Stimulated activated CD4-positive, alpha-beta T cell treated with anti-CD3 and anti-CD28 coated beads, Interleukin-15, amount 100 ng/mL, for 1 hour (primary cell): Measurements from ENCODE around the gene TNRC6B.
"Not testable (repeated sequence)": the region's sequence is repeated elsewhere in the genome, so short reads cannot be mapped to it uniquely, and the experiment has no call there.

Experiments
- DNase-seq, 2 donors: peaks; one replicate each; pipeline ENCODE4 v3.0.0-alpha.2; 2020; ENCODE audit warnings: low read depth in 1 of 2, low spot score in 1 of 2

Gene TNRC6B

DNA sequence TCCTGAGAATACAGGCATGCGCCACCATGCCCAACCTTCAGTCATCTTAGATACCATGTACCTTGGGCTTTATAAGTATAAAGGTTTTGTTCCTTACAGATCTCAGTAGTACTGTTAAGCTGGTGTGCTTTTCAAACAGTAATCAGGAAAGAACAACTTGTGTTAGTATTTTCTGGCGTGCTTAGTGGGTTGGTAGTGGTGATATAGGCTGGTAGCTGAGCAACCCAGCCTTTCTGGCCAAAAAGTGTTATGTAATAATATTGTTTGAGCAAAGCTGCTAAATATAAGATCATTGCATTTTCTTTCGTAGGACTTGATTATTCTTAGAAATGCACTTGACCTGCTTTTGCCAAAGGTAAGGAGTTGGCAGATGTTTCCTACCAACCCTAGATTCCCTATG is 175.0 kb downstream of the TNRC6B start:
- DNase-seq = no peak

DNA sequence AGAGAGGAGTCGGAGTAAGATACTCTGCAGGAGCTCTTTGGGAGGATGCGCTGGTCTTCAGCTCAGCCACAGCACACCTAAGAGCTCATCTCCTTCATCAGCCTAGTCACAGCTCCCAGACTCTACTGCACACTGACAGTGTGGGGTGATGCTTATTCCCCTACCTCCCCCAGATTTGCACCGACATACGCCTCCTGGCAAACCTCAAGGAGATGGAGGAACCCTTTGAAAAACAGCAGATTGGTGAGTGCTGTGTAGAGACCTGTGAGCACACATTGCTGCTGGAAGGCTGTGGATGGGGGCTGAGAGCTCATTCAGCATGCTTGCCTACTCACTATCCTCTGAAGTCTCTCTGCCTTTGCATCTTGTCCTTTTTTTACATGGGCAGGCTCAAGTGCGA is 183.4 kb downstream of the TNRC6B start:
- no peak for DNase-seq

- DNase-seq = no peak
Observed at GRCh38 chr22:40363059-40363458, 185.3 kb downstream of the TNRC6B start.

- DNase-seq = no peak
Observed at GRCh38 chr22:40364431-40364830, 186.7 kb downstream of the TNRC6B start.

DNA sequence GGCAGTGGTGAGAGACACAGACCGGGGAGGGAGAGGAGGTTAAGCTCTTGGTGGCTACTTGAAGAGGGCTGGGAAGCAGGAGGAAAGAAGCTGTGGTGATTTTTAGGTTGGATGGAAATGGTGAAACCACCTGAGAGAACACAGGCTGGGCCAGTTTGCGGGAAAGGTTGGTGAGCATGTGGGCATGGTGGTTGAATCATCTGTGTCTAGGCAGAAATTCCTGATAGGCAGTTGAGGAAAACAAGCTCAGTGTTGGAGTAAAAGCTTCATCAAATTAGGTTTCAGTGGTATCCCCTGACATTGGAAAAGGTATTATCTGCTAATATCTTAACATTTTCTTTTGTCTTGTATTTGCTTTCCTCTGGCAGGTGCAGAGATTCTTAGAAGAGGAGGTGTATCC is 188.3 kb downstream of the TNRC6B start:
- DNase-seq = no peak

GRCh38 chr22:40367342-40367741 is 189.6 kb downstream of the TNRC6B start:
- DNase-seq = no peak

- no peak for DNase-seq
Observed at GRCh38 chr22:40368016-40368415, 190.3 kb downstream of the TNRC6B start.

DNA sequence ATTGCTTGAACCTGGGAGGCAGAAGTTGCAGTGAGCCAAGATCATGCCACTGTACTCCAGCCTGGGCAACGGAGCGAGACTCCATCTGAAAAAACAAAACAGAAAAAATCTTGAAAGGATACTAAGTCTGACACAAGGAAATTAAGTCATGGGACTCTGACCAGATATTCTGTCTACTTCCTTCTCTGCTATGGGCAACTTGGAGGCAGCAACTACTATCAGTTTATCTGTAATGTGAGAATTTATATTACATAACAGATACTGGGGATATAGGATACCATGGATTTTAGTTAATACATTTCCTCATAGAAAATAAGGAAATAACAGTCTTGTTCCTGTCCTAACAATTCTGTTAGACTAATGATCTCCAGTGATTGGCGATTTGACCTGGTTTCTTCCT is 191.1 kb downstream of the TNRC6B start:
- no peak for DNase-seq

DNA sequence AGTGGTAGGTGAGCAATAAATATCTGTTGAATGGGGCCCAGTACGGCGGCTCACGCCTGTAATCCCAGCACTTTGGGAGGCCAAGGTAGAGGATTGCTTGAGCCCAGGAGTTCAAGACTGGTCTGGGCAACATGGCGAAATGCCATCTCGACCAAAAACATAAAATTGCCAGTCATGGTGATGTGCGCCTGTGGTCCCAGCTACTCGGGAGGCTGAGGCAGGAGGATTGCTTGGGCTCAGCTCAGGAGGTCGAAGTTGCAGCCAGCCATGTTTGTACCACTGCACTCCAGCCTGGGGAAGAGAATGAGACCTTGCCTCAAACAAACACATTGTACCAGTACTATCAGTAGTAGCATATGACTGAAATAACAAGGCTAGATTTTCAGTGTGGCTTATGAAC is 196.8 kb downstream of the TNRC6B start:
- DNase-seq = no peak

GRCh38 chr22:40376149-40376548 is 198.4 kb downstream of the TNRC6B start:
- DNase-seq = no peak

- DNase-seq = no peak
Observed at GRCh38 chr22:40377931-40378330, 200.2 kb downstream of the TNRC6B start.

- not testable (repeated sequence) for DNase-seq
Observed at GRCh38 chr22:40378448-40378847, 200.7 kb downstream of the TNRC6B start.

GRCh38 chr22:40381461-40381860 is 203.7 kb downstream of the TNRC6B start:
- DNase-seq = no peak

GRCh38 chr22:40383905-40384304 is 206.2 kb downstream of the TNRC6B start:
- no peak for DNase-seq

GRCh38 chr22:40385036-40385782 is 207.5 kb downstream of the TNRC6B start:
- DNase-seq = no peak
